ENCODE results near the gene RPP40.

- TF ChIP-seq EZH2 (IDR thresholded peaks at IDR 0.05; ENCODE audit: borderline replicate concordance, low read depth, low read length, poor library complexity, severe bottlenecking): no peak
- TF ChIP-seq CTCF (conservative IDR thresholded peaks at IDR 0.05; ENCODE audit: low read depth, low read length): no peak
Measured at GRCh38 chr6:5046430-5046829, 42.6 kb upstream of the RPP40 start.

Measured in A673 (cell line).